Skeletal muscle cell (primary cell): ENCODE measurements around the gene AGAP3.

Source experiments
- DNase-seq: peaks from one replicate; pipeline ENCODE4 v3.0.0-alpha.2; 2010; ENCODE audit warnings: low read depth
- H3K4me3 ChIP-seq: 2 replicates; pipeline ENCODE4 v1.5.1; 2011; ENCODE audit warnings: low read depth, mild to moderate bottlenecking, control low read depth, low read length, moderate library complexity

The AGAP3 gene

GRCh38 chr7:151102991-151103390 lies 16.7 kb downstream of the AGAP3 start:
- no peak for DNase-seq
- no peak overlapping the region for H3K4me3 ChIP-seq

DNA sequence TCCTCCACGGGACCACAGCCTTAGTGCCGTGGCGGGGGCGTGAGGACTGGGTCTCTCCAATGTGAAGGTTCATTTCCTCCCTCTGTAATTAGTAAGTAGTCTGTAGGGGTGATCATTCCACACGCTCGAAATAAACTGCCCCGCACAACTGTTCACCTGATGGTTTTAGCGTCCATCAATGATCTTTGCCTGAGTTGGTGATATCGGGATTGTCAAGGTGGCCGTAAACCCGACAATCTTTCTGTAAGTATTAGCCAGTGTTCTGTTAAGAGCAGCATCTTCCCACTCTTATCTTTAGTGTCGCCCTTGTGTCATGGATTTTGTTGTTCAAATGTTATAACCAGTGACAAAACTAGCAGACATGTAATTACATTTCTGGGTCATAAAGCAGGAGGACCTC lies 17.7 kb downstream of the AGAP3 start:
- DNase-seq: no peak
- no peak overlapping the region for H3K4me3 ChIP-seq

DNA sequence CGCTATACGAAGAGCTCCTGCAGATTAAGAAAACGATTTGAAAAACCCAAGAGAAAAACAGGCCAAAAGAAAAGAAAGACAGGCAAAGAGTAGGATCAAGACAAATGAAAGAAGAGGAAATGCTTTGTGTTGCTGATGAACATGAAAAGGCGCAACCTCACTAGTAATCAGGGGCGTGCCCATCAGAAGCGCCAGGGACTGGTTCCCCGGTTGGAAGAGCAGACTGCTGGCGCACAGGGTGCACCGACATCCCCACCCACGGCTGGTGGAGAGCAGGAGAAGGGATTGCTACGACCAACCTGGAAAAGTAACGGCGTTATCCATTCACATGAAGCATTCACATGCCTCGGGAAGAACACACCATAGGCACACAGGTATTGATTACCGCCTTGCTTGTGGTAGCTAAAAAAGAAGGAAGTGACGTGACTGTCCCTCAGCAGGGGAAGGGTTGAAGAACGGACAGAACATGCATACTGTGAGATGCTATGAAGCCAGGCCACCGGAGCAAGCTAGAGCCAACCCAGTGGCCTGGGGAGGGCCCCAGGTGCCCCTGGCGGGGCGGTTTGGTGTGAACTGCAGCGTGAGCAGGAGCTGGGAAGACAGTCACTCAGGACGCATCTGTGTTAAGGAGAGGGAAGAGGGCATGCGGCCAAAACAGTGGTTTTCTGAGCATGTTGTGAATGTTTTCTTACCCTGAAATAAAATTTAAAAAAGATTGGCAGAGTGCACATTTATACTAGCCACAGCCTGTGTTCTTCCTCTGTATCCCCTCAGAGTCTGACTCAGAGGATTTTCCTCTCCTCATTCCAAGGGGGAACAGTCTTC lies 18.3 kb downstream of the AGAP3 start:
- no peak for DNase-seq
- H3K4me3 ChIP-seq: no peak overlapping the region

- no peak overlapping the region for H3K4me3 ChIP-seq
- DNase-seq: no peak
Observed at GRCh38 chr7:151107882-151108281, 21.6 kb downstream of the AGAP3 start.

GRCh38 chr7:151109094-151110048 lies 23.1 kb downstream of the AGAP3 start:
- DNase-seq: no peak
- no peak overlapping the region for H3K4me3 ChIP-seq

DNA sequence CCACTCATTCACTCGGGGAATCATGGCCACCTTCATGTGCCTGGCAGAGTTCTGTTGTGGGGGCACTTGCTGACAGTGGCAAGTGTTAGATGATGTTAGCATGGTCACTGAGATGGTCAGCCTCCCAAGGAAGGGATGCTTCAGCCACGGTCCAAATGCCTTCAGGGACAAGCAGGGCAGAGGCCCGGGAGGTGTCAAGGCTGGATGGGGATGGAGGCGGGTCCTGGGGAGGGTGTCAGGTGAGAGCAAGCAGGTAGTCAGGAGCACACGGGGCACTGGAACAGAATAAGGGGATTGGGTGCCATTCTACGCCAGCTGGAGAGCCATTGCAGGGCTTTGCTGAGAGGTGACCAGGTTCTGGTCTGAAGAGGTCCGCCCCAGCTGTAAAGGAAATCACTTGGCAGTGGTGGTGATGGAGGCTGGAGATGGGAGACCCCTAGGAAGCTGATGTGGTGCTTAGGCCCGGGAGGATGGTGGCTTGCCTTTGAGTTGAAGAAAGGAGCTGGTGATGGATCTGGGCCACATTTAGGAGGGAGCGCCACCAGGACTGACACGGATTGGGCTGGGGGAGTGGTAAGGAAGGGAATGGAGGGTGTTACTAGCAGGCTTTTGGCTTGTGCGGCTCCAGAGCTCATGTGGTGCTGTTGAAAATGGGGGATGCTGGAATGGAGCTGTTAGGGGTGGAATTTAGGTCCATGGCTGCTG lies 24.1 kb downstream of the AGAP3 start:
- no peak for DNase-seq
- no peak overlapping the region for H3K4me3 ChIP-seq

GRCh38 chr7:151110941-151111645 lies 24.8 kb downstream of the AGAP3 start:
- no peak overlapping the region for H3K4me3 ChIP-seq
- no peak for DNase-seq

DNA sequence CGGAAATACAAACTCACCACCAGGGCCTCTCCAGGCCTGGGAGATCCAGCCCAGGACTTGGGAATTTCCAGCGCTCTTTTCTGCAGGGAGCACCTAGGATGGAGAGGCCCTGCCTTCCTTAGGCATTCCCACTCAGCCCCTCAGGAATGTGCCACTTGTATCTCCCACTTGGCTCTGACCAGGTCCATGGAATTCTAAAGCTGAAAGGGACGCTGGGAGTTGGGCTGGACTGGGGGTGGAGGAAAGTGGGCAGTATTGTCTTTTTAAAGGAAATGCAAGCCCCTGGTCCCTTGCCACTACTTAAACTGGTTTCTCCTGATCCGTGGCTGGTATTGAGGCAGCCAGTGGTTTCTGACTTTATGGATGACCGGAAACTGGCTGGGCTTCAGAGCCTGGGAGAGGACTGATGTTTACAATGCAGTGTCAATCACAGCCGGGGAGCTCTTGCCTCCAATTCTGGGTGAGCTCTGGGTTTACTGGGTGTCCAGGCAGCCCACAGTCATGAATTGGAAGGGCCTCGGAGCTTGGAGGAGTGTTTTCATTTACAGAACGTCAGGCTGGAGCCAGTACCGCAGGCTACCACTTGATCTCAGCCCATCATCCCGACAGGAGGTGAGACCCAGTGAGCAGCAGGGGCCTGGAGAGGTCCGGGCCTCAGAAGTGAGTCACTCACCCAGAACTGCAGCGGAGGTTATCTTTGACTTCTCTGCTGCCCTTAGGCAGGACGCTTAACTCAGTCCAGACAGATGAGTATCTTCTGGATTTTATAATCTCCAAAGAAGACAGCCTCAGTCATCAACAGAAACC lies 27.3 kb downstream of the AGAP3 start:
- no peak for DNase-seq
- H3K4me3 ChIP-seq: no peak overlapping the region

GRCh38 chr7:151114151-151115090 lies 28.1 kb downstream of the AGAP3 start:
- H3K4me3 ChIP-seq: peak overlapping the region; percentile 9
- no peak for DNase-seq

DNA sequence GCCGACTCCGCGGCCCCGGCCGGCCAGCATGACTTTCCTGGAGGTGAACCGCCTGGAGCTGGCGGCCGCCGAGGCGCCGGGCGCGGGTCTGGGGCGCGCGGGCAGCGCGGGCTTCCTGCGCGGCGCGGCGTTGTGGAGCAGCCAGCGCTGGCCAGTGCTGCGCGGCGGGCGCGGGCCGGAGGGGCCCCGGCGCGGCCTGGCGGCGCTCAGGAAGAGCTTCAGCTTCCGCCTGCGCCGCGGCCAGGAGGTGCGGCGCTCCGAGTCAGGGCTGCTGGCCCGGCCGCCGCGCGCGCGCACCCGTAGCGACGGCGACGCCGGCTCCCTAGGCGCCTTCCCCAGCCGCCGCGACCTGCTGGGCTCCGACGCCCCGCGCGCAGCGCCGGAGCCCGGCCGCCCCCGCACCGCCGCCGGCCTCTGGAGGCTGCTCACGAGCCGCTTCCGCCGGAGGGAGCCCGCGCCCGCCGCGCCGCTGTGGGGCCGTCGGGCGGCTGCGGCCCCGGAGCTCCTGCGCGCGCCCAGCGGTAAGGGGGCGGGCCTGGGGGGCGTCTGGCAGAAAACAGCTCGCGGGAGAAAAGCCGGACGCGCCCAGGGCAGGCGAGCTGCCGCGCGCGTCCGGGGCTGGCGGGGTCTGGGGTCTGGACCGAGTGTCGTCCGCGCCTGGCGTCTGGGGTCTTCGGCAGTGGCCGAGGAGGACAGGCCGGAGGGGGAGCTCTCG lies 29.0 kb downstream of the AGAP3 start:
- DNase-seq: no peak

GRCh38 chr7:151115836-151116418 lies 29.7 kb downstream of the AGAP3 start:
- DNase-seq: no peak
- no peak overlapping the region for H3K4me3 ChIP-seq

More for the DNA sequence above, 29.0 kb downstream of the AGAP3 start:
- no peak overlapping the region for H3K4me3 ChIP-seq

- no peak for DNase-seq
- no peak overlapping the region for H3K4me3 ChIP-seq
Observed at GRCh38 chr7:151116603-151117440, 30.5 kb downstream of the AGAP3 start.

- H3K4me3 ChIP-seq: no peak overlapping the region
- DNase-seq: no peak
Observed at GRCh38 chr7:151117565-151117964, 31.3 kb downstream of the AGAP3 start.

GRCh38 chr7:151118108-151119054 lies 32.1 kb downstream of the AGAP3 start:
- H3K4me3 ChIP-seq: no peak overlapping the region
- no peak for DNase-seq

GRCh38 chr7:151119055-151119415 lies 32.8 kb downstream of the AGAP3 start:
- no peak overlapping the region for H3K4me3 ChIP-seq
- no peak for DNase-seq
